ENCODE results near the gene CUX1.
"Not testable (repeated sequence)": the region's sequence is repeated elsewhere in the genome, so short reads cannot be mapped to it uniquely, and the experiment has no call there.

GRCh38 chr7:101849314-101849713 lies 31.9 kb downstream of the CUX1 start:
- not testable (repeated sequence) for TF ChIP-seq POLR2AphosphoS5, POLR2A (IDR thresholded peaks at IDR 0.05; ENCODE audit: low read depth, low read length)

Measured in GM12892 (cell line).